ENCODE data around the gene STAMBPL1.
"Not testable (repeated sequence)": the region's sequence is repeated elsewhere in the genome, so short reads cannot be mapped to it uniquely, and the experiment has no call there.

STAMBPL1 gene

GRCh38 chr10:88928254-88928653 lies 48.2 kb downstream of the STAMBPL1 start:
- Histone ChIP-seq H3K27me3 (ENCODE audit: insufficient read depth, low read length) (no peaks in the 10 kb centered on the region), H3K4me3 (ENCODE audit: low read length) (no peak overlapping the region), H3K27ac (ENCODE audit: low read length) (no peak overlapping the region), H3K9ac (ENCODE audit: low read depth, low read length) (no peak overlapping the region), H3K9me3 (ENCODE audit: insufficient read depth, low read depth, low read length) (no peaks in the 10 kb centered on the region), H3K4me1 (ENCODE audit: insufficient read depth, low read length) (0 out of 2 replicates have a peak, but pooled peaks cover 4% of the 10 kb centered on the region), H3K36me3 (ENCODE audit: insufficient read depth, low read depth, low read length) (no peaks in the 10 kb centered on the region)

GRCh38 chr10:88931548-88931947 lies 51.5 kb downstream of the STAMBPL1 start:
- no peaks in the 10 kb centered on the region for H3K9me3 ChIP-seq (ENCODE audit: insufficient read depth, low read depth, low read length)
- no peak overlapping the region for H3K9ac ChIP-seq (ENCODE audit: low read depth, low read length)
- no peak overlapping the region for H3K27ac ChIP-seq (ENCODE audit: low read length)
- no peak overlapping the region for H3K4me3 ChIP-seq (ENCODE audit: low read length)
- no peaks in the 10 kb centered on the region for H3K27me3 ChIP-seq (ENCODE audit: insufficient read depth, low read length)
- no peaks in the 10 kb centered on the region for H3K36me3 ChIP-seq (ENCODE audit: insufficient read depth, low read depth, low read length)
- 0 out of 2 replicates have a peak, but pooled peaks cover 2% of the 10 kb centered on the region for H3K4me1 ChIP-seq (ENCODE audit: insufficient read depth, low read length)

GRCh38 chr10:88932029-88932428 lies 52.0 kb downstream of the STAMBPL1 start:
- not testable (repeated sequence) for H3K9me3 ChIP-seq (ENCODE audit: insufficient read depth, low read depth, low read length); H3K36me3 ChIP-seq (ENCODE audit: insufficient read depth, low read depth, low read length); H3K27ac ChIP-seq (ENCODE audit: low read length); H3K4me3 ChIP-seq (ENCODE audit: low read length); H3K9ac ChIP-seq (ENCODE audit: low read depth, low read length); H3K27me3 ChIP-seq (ENCODE audit: insufficient read depth, low read length); H3K4me1 ChIP-seq (ENCODE audit: insufficient read depth, low read length)

DNA sequence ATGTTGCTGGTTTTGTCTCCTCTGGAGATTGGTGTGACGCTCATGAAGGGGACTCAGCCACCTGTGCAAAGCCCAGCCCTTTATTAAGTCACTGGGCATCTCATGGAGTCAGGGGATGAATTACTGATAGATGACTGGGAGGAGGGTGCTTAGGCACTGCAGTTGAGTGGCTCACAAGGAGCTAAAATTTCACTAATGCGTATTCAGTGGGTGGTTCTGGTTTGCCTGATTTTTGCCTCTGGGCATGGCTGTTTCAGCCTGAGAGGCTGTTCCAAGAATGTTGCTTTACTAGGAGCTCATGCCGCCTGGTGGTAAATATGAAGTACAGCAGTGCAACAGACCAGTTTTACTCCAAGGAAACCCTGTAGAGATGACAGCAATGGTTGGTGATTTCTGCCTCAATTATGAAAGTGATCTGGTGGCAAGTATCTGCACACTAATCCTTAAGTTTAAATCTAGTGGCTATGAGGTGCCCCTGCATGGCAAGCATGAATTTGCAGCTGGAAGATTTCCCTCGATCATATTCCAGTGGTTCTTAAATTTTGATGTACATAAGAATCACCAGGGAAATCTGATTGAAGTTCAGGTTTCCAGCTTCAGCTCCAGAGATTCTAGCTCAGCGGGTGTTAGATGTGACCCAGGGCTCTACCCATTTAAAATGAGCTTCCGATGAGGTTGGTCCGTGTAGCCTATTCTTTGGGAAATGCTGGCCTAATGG lies 52.7 kb downstream of the STAMBPL1 start:
- Histone ChIP-seq H3K36me3 (ENCODE audit: insufficient read depth, low read depth, low read length) (no peaks in the 10 kb centered on the region), H3K27ac (ENCODE audit: low read length) (no peak overlapping the region), H3K27me3 (ENCODE audit: insufficient read depth, low read length) (no peaks in the 10 kb centered on the region), H3K9ac (ENCODE audit: low read depth, low read length) (no peak overlapping the region), H3K4me3 (ENCODE audit: low read length) (no peak overlapping the region), H3K4me1 (ENCODE audit: insufficient read depth, low read length) (0 out of 2 replicates have a peak, but pooled peaks cover 2% of the 10 kb centered on the region), H3K9me3 (ENCODE audit: insufficient read depth, low read depth, low read length) (no peaks in the 10 kb centered on the region)

DNA sequence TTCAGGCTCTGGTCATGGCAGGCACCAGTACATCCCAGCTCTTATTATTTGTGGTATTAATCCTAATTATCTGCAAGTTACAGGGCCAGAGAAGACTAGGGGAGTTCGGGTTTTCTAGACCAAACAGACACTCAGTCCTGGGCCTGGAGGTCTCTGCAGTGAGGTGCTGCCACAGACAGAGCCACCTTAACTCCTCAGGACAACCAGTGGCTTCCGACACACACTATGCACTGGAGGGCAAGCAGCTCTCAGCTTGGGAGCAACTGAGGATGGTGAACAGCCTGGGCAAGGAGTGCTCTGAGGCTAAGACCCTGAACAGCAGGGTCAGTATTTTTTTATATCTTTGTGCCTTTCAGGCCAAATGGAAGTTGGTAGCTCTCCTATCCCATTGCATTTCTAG lies 53.5 kb downstream of the STAMBPL1 start:
- Histone ChIP-seq H3K27ac (ENCODE audit: low read length) (no peak overlapping the region), H3K27me3 (ENCODE audit: insufficient read depth, low read length) (no peaks in the 10 kb centered on the region), H3K4me3 (ENCODE audit: low read length) (no peak overlapping the region), H3K9ac (ENCODE audit: low read depth, low read length) (no peak overlapping the region), H3K9me3 (ENCODE audit: insufficient read depth, low read depth, low read length) (no peaks in the 10 kb centered on the region), H3K4me1 (ENCODE audit: insufficient read depth, low read length) (0 out of 2 replicates have a peak, but pooled peaks cover 2% of the 10 kb centered on the region), H3K36me3 (ENCODE audit: insufficient read depth, low read depth, low read length) (no peaks in the 10 kb centered on the region)

GRCh38 chr10:88934900-88935672 lies 55.0 kb downstream of the STAMBPL1 start:
- Histone ChIP-seq H3K27ac (ENCODE audit: low read length) (no peak overlapping the region), H3K4me3 (ENCODE audit: low read length) (no peak overlapping the region), H3K36me3 (ENCODE audit: insufficient read depth, low read depth, low read length) (no peaks in the 10 kb centered on the region), H3K27me3 (ENCODE audit: insufficient read depth, low read length) (no peaks in the 10 kb centered on the region), H3K9ac (ENCODE audit: low read depth, low read length) (no peak overlapping the region), H3K9me3 (ENCODE audit: insufficient read depth, low read depth, low read length) (no peaks in the 10 kb centered on the region), H3K4me1 (ENCODE audit: insufficient read depth, low read length) (0 out of 2 replicates have a peak, but pooled peaks cover 2% of the 10 kb centered on the region)

GRCh38 chr10:88936656-88937055 lies 56.6 kb downstream of the STAMBPL1 start:
- Histone ChIP-seq H3K9ac (ENCODE audit: low read depth, low read length) (no peak overlapping the region), H3K27ac (ENCODE audit: low read length) (no peak overlapping the region), H3K36me3 (ENCODE audit: insufficient read depth, low read depth, low read length) (no peaks in the 10 kb centered on the region), H3K4me1 (ENCODE audit: insufficient read depth, low read length) (0 out of 2 replicates have a peak, but pooled peaks cover 2% of the 10 kb centered on the region), H3K9me3 (ENCODE audit: insufficient read depth, low read depth, low read length) (no peaks in the 10 kb centered on the region), H3K27me3 (ENCODE audit: insufficient read depth, low read length) (no peaks in the 10 kb centered on the region), H3K4me3 (ENCODE audit: low read length) (no peak overlapping the region)

DNA sequence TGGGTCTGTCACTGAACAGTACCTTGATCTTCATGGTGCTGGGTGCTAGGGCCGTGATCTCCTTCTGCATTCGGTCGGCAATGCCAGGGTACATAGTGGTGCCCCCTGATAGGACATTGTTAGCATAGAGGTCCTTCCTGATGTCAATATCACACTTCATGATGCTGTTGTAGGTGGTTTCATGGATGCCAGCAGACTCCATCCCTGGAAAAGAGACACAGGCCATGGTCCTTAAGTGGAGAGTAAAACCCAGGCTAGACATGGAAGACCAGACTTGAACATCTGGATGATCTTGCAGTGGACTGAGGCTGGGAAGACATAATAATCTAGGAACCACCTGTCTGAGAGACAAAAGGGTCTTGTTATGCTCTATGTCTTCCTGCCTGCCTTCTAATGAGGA lies 58.0 kb downstream of the STAMBPL1 start:
- H3K27me3 ChIP-seq (ENCODE audit: insufficient read depth, low read length), result no peaks in the 10 kb centered on the region
- H3K9me3 ChIP-seq (ENCODE audit: insufficient read depth, low read depth, low read length), result no peaks in the 10 kb centered on the region
- no peak overlapping the region for H3K9ac ChIP-seq (ENCODE audit: low read depth, low read length)
- H3K27ac ChIP-seq (ENCODE audit: low read length), result no peak overlapping the region
- H3K36me3 ChIP-seq (ENCODE audit: insufficient read depth, low read depth, low read length), result no peaks in the 10 kb centered on the region
- no peak overlapping the region for H3K4me3 ChIP-seq (ENCODE audit: low read length)
- H3K4me1 ChIP-seq (ENCODE audit: insufficient read depth, low read length), result 0 out of 2 replicates have a peak, but pooled peaks cover 2% of the 10 kb centered on the region

GRCh38 chr10:88938938-88939337 lies 58.9 kb downstream of the STAMBPL1 start:
- Histone ChIP-seq H3K36me3 (ENCODE audit: insufficient read depth, low read depth, low read length) (no peaks in the 10 kb centered on the region), H3K27ac (ENCODE audit: low read length) (no peak overlapping the region), H3K9ac (ENCODE audit: low read depth, low read length) (no peak overlapping the region), H3K4me1 (ENCODE audit: insufficient read depth, low read length) (0 out of 2 replicates have a peak, but pooled peaks cover 2% of the 10 kb centered on the region), H3K9me3 (ENCODE audit: insufficient read depth, low read depth, low read length) (no peaks in the 10 kb centered on the region), H3K4me3 (ENCODE audit: low read length) (no peak overlapping the region), H3K27me3 (ENCODE audit: insufficient read depth, low read length) (no peaks in the 10 kb centered on the region)

- H3K27me3 ChIP-seq (ENCODE audit: insufficient read depth, low read length), result no peaks in the 10 kb centered on the region
- H3K36me3 ChIP-seq (ENCODE audit: insufficient read depth, low read depth, low read length), result no peaks in the 10 kb centered on the region
- no peak overlapping the region for H3K4me3 ChIP-seq (ENCODE audit: low read length)
- H3K9me3 ChIP-seq (ENCODE audit: insufficient read depth, low read depth, low read length), result no peaks in the 10 kb centered on the region
- H3K4me1 ChIP-seq (ENCODE audit: insufficient read depth, low read length), result no peaks in the 10 kb centered on the region
- no peak overlapping the region for H3K27ac ChIP-seq (ENCODE audit: low read length)
- H3K9ac ChIP-seq (ENCODE audit: low read depth, low read length), result no peak overlapping the region
Measured at GRCh38 chr10:88941026-88941425, 61.0 kb downstream of the STAMBPL1 start.

GRCh38 chr10:88943778-88944177 lies 63.7 kb downstream of the STAMBPL1 start:
- H3K36me3 ChIP-seq (ENCODE audit: insufficient read depth, low read depth, low read length), result no peaks in the 10 kb centered on the region
- no peaks in the 10 kb centered on the region for H3K4me1 ChIP-seq (ENCODE audit: insufficient read depth, low read length)
- no peak overlapping the region for H3K9ac ChIP-seq (ENCODE audit: low read depth, low read length)
- no peak overlapping the region for H3K4me3 ChIP-seq (ENCODE audit: low read length)
- H3K27me3 ChIP-seq (ENCODE audit: insufficient read depth, low read length), result no peaks in the 10 kb centered on the region
- no peak overlapping the region for H3K27ac ChIP-seq (ENCODE audit: low read length)
- H3K9me3 ChIP-seq (ENCODE audit: insufficient read depth, low read depth, low read length), result no peaks in the 10 kb centered on the region

GRCh38 chr10:88944813-88945212 lies 64.8 kb downstream of the STAMBPL1 start:
- Histone ChIP-seq H3K27ac (ENCODE audit: low read length) (no peak overlapping the region), H3K4me3 (ENCODE audit: low read length) (no peak overlapping the region), H3K27me3 (ENCODE audit: insufficient read depth, low read length) (no peaks in the 10 kb centered on the region), H3K9me3 (ENCODE audit: insufficient read depth, low read depth, low read length) (no peaks in the 10 kb centered on the region), H3K36me3 (ENCODE audit: insufficient read depth, low read depth, low read length) (no peaks in the 10 kb centered on the region), H3K9ac (ENCODE audit: low read depth, low read length) (no peak overlapping the region), H3K4me1 (ENCODE audit: insufficient read depth, low read length) (no peaks in the 10 kb centered on the region)
